K562 (cell line): ENCODE results near the gene CENPB. TPM values are rescaled to one million over a fixed set of nuclear protein-coding genes. Genes with fewer than 3 reads are reported as not detected.

Experiments
- ATAC-seq: fragments of 200-7000 bp; cut with Tn5 transposase; 3 replicates; pipeline ENCODE4 v1.9.1; 2020; ENCODE audit warnings: moderate library complexity
- BruUV-seq: library from RNA; stranded (reverse); fragments of 400-500 nt; replicated peaks from 2 replicates; lab custom pipeline; 2021; lab: Mats Ljungman, UMichigan
- CTCF ChIA-PET: fragments of 300-600 bp; formaldehyde crosslinking; extraction: SDS; loops from one replicate; lab custom pipeline; 2021; ENCODE audit warnings: low intra/inter-chr PET ratio; lab: Yijun Ruan, JAX
- POLR2A ChIA-PET: fragments of 300-600, 350-650 bp; sonication (Branson Sonifier 250); formaldehyde crosslinking; extraction: SDS; loops from one replicate; lab custom pipeline; 2021; ENCODE audit warnings: antibody characterized with exemption, inconsistent platforms; lab: Yijun Ruan, JAX
- DNase-seq, 4 experiments: peaks; one replicate each; pipeline versions ENCODE4 v3.0.0 to v3.0.0-alpha.2; 2011 to 2018; ENCODE audit warnings: low spot score in 3 of 4, mixed read lengths in 3 of 4; ENCODE audit errors: extremely low read depth in 1 of 4
- FAIRE-seq: peaks from 2 replicates; lab custom pipeline; 2011; peaks lifted over from hg19 to GRCh38; lab: Jason Lieb, UNC
- H2AFZ ChIP-seq: 2 replicates; pipeline ENCODE4 v1.6.0; 2011; ENCODE audit warnings: low read depth, low read length, control low read depth, inconsistent platforms
- H3K27ac ChIP-seq: fragments of 200-600 bp; 3 replicates; pipeline ENCODE4 v1.8.0; 2011; ENCODE audit warnings: low read depth, mild to moderate bottlenecking, control low read depth, inconsistent platforms, low read length, moderate library complexity, mixed read lengths; ENCODE audit errors: extremely low read depth
- H3K27me3 ChIP-seq, 2 experiments: fragments of 300-600 bp in 1 of 2; 2 replicates in 1 of 2; 3 replicates in 1 of 2; pipeline versions ENCODE4 v1.6.0 to v1.8.0; 2011; ENCODE audit warnings: inconsistent platforms in 2 of 2, low read length in 2 of 2, mild to moderate bottlenecking in 1 of 2, mixed read lengths in 1 of 2, moderate library complexity in 1 of 2; ENCODE audit not compliant: control insufficient read depth in 2 of 2, insufficient read depth in 2 of 2
- H3K36me3 ChIP-seq: fragments of 300-600 bp; 3 replicates; pipeline ENCODE4 v1.8.0; 2011; ENCODE audit warnings: mild to moderate bottlenecking, low read length, inconsistent platforms; ENCODE audit not compliant: control insufficient read depth, insufficient read depth
- H3K4me1 ChIP-seq, 2 experiments: fragments of 200-600 bp in 1 of 2; replicated peaks in 1 of 2; 2 replicates in 1 of 2; 3 replicates in 1 of 2; pipeline versions ENCODE4 v1.5.1 to v1.8.0; 2011; ENCODE audit warnings: inconsistent platforms in 2 of 2, low read length in 2 of 2, mild to moderate bottlenecking in 1 of 2, mixed read lengths in 1 of 2, moderate library complexity in 1 of 2; ENCODE audit not compliant: control insufficient read depth in 2 of 2, insufficient read depth in 2 of 2
- H3K4me2 ChIP-seq: 2 replicates; pipeline ENCODE4 v1.6.1; 2011; ENCODE audit warnings: low read length, control low read depth, inconsistent platforms, mixed read lengths; ENCODE audit not compliant: insufficient read depth
- H3K4me3 ChIP-seq: fragments of 200-600 bp; sonication (generic), shearing (Covaris generic); 2 replicates; pipeline ENCODE4 v1.5.1; 2016; ENCODE audit warnings: control low read depth, inconsistent platforms
- H3K79me2 ChIP-seq: fragments of 200-600 bp; 3 replicates; pipeline ENCODE4 v1.8.0; 2011; ENCODE audit warnings: low read length, inconsistent platforms; ENCODE audit not compliant: control insufficient read depth, insufficient read depth
- H3K9ac ChIP-seq, 2 experiments: 2 replicates each; pipeline versions ENCODE4 v1.6.0 to v1.6.1; 2011; ENCODE audit warnings: low read depth in 2 of 2, low read length in 2 of 2, control low read depth in 1 of 2, inconsistent platforms in 1 of 2, mild to moderate bottlenecking in 1 of 2, mixed read lengths in 1 of 2; ENCODE audit not compliant: insufficient read depth in 1 of 2
- H3K9me1 ChIP-seq: one replicate; pipeline ENCODE4 v1.6.0; 2011; ENCODE audit warnings: inconsistent platforms, mild to moderate bottlenecking, low read length, moderate library complexity; ENCODE audit not compliant: control insufficient read depth, insufficient read depth
- H3K9me3 ChIP-seq: replicated peaks from 2 replicates; pipeline ENCODE4 v1.5.1; 2011; ENCODE audit warnings: low read depth, low read length, inconsistent platforms; ENCODE audit not compliant: control insufficient read depth, insufficient read depth
- H4K20me1 ChIP-seq: replicated peaks from 2 replicates; pipeline ENCODE4 v1.6.1; 2011; ENCODE audit warnings: low read length, inconsistent platforms, mixed read lengths; ENCODE audit not compliant: control insufficient read depth, insufficient read depth
- ARHGAP35 ChIP-seq: fragments of 450-650 bp; IDR thresholded peaks from 2 replicates; pipeline ENCODE4 v1.6.1; 2018; ENCODE audit not compliant: partially characterized antibody
- ARNT ChIP-seq, 2 experiments: fragments of 450-650 bp; IDR thresholded peaks; 2 replicates each; pipeline ENCODE4 v1.6.1; 2016; ENCODE audit warnings: mild to moderate bottlenecking in 1 of 2
- C11orf30 ChIP-seq: fragments of 450-650 bp; IDR thresholded peaks from 2 replicates; pipeline ENCODE4 v1.6.1; 2016; ENCODE audit warnings: low read depth, mild to moderate bottlenecking
- CHCHD3 ChIP-seq: fragments of 250-450 bp; sonication (Bioruptor Pico); IDR thresholded peaks from 2 replicates; pipeline ENCODE4 v2.1.2; 2022; ENCODE audit warnings: mild to moderate bottlenecking
- FIP1L1 ChIP-seq: fragments of 200-400 bp; formaldehyde crosslinking; IDR thresholded peaks from 2 replicates; pipeline ENCODE4 v1.6.1; 2018; ENCODE audit warnings: mild to moderate bottlenecking, low read depth, low read length; ENCODE audit not compliant: poor library complexity, severe bottlenecking
- FOXA1 ChIP-seq: fragments of 450-650 bp; IDR thresholded peaks from 2 replicates; pipeline ENCODE4 v1.6.1; 2016; ENCODE audit warnings: mild to moderate bottlenecking, borderline replicate concordance
- FOXJ2 ChIP-seq: fragments of 200-800 bp; sonication (Bioruptor generic); IDR thresholded peaks from 2 replicates; pipeline ENCODE4 v1.6.1; 2016; ENCODE audit warnings: missing genetic modification characterization, missing compliant biosample characterization
- MECOM ChIP-seq: fragments of 250-450 bp; sonication (Bioruptor Pico); IDR thresholded peaks from 2 replicates; pipeline ENCODE4 v1.8.0; 2022; ENCODE audit warnings: inconsistent platforms
- OTX1 ChIP-seq: fragments of 450-650 bp; formaldehyde crosslinking; IDR thresholded peaks from 2 replicates; pipeline ENCODE4 v1.4.0; 2022; ENCODE audit warnings: mild to moderate bottlenecking
- PHF8 ChIP-seq: fragments of 200-600 bp; sonication (generic); IDR thresholded peaks from 2 replicates; pipeline ENCODE4 v1.6.1; 2012; ENCODE audit warnings: mixed run types, mild to moderate bottlenecking, inconsistent platforms, low read length, moderate library complexity, borderline replicate concordance
- RCOR1 ChIP-seq, 2 experiments: IDR thresholded peaks; 2 replicates each; pipeline ENCODE4 v1.6.1; 2012; ENCODE audit warnings: low read depth in 2 of 2, low read length in 2 of 2, borderline replicate concordance in 1 of 2, improper control_type of control experiment in 1 of 2
- TAL1 ChIP-seq: fragments of 450-650 bp; IDR thresholded peaks from 2 replicates; pipeline ENCODE4 v1.6.1; 2016; ENCODE audit warnings: mild to moderate bottlenecking
- ZKSCAN1 ChIP-seq: fragments of 150-350 bp; IDR thresholded peaks from 2 replicates; pipeline ENCODE4 v1.6.1; 2016; ENCODE audit warnings: low read depth, low read length
- WGBS: fragments of 100-300 bp; shearing (Covaris generic); methylation state at CpG from one replicate; pipeline ENCODE4 v1.1.6; 2016; ENCODE audit warnings: low coverage, mixed read lengths; ENCODE audit not compliant: insufficient coverage; ENCODE audit errors: missing lambda C conversion rate; 5-methylcytosine and 5-hydroxymethylcytosine counted together
- in situ Hi-C: fragments of 300-500 bp; cut with MboI; formaldehyde crosslinking; loops from 4 replicates; pipeline ENCODE4 v1.15.0; 2018; ENCODE audit warnings: inconsistent platforms, mixed read lengths
- intact Hi-C: fragments of 100-400 bp; cut with micrococcal nuclease; formaldehyde crosslinking; loops from 2 replicates; pipeline ENCODE4 v1.14.2; 2022
- polyA plus RNA-seq, 8 experiments: library from polyadenylated mRNA; depleted of rRNA in 4 of 8; stranded (reverse) in 5 of 8; unstranded in 3 of 8; fragments of >200 nt; fragmentation: Nextera tagmentation in 2 of 8; fragmentation: Illumina TruSeq in 1 of 8; extraction: Ambion mirVana in 2 of 8; extraction: Trizol in 1 of 8; gene quantifications; 2 replicates each; pipeline versions ENCODE4 v1.2.1 to v1.2.3, GENCODE V29; 2011 to 2014; ENCODE audit warnings: inconsistent platforms in 1 of 8, missing spikeins in 1 of 8
- total RNA-seq, 7 experiments: library from RNA; depleted of rRNA in 6 of 7; stranded (reverse); fragments of >200 nt in 6 of 7; fragmentation: Illumina TruSeq in 2 of 7; extraction: Trizol in 2 of 7; gene quantifications; 2 replicates each; pipeline versions ENCODE4 v1.2.1 to v1.2.3, GENCODE V29; 2011 to 2021; ENCODE audit warnings: low replicate concordance in 1 of 7
- TF ChIP-seq, protein P1 (sequence below): fragments of 250-450 bp; sonication (Bioruptor Pico); IDR thresholded peaks from 2 replicates; pipeline ENCODE4 v1.5.0; 2020; ENCODE audit warnings: mild to moderate bottlenecking, borderline replicate concordance
- TF ChIP-seq, protein P2 (sequence below), 2 experiments: IDR thresholded peaks; 2 replicates each; pipeline ENCODE4 v1.6.1; 2011; ENCODE audit warnings: borderline replicate concordance in 1 of 2, control low read depth in 1 of 2, low read depth in 1 of 2, low read length in 1 of 2, mild to moderate bottlenecking in 1 of 2, mixed read lengths in 1 of 2, moderate library complexity in 1 of 2; ENCODE audit not compliant: insufficient read depth in 1 of 2, insufficient read length in 1 of 2, poor library complexity in 1 of 2, severe bottlenecking in 1 of 2; ENCODE audit errors: extremely low read depth in 1 of 2

The CENPB gene
- total and polyA plus RNA-seq, 9 of the 15 experiments (the other 6 are each of a cell fraction or from before 2014, with no cell fraction given) = 0.17 to 70.8 (median 24.9) TPM

DNA sequence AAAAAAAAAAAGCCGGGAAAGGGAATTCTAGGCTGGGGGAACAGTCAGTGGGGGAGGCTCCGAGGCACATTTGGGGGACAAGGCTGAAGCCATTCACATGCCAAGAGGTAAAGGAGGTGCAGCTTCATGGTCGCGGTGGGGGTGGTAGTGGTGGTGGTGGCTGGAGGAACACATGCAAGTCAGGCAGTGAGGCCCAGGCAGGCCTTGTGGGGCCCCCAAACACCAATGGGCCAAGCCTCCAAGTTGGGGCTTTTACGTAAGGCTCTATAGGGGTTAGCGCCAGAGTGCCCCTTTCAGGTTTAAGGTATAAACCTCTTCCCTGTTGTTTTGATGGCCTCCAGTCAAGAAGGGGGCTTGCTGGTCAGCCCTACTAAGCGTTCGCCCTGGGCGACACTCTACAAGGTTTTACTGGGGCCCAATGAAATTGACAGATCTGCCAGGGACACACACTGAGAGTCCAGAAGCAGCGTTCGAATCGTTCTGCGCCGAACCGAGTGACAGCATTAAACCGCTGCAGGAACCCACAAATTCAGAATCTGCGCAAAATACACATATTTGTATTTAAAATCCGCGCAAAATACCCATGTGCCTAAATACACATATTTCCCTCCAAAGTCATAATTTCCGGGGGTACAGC lies 33.0 kb upstream of the CENPB start (continued):
- TF ChIP-seq, protein P1, sequence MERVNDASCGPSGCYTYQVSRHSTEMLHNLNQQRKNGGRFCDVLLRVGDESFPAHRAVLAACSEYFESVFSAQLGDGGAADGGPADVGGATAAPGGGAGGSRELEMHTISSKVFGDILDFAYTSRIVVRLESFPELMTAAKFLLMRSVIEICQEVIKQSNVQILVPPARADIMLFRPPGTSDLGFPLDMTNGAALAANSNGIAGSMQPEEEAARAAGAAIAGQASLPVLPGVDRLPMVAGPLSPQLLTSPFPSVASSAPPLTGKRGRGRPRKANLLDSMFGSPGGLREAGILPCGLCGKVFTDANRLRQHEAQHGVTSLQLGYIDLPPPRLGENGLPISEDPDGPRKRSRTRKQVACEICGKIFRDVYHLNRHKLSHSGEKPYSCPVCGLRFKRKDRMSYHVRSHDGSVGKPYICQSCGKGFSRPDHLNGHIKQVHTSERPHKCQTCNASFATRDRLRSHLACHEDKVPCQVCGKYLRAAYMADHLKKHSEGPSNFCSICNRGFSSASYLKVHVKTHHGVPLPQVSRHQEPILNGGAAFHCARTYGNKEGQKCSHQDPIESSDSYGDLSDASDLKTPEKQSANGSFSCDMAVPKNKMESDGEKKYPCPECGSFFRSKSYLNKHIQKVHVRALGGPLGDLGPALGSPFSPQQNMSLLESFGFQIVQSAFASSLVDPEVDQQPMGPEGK (CRISPR knock-in tag) = no peak
- TF ChIP-seq TAL1 (no peak), FOXJ2 (tag) (0 out of 2 replicates have a peak, but pooled peaks have one; percentile 30), FOXA1 (no peak), ARNT (IDR thresholded peaks at IDR 0.05) (no peak)

DNA sequence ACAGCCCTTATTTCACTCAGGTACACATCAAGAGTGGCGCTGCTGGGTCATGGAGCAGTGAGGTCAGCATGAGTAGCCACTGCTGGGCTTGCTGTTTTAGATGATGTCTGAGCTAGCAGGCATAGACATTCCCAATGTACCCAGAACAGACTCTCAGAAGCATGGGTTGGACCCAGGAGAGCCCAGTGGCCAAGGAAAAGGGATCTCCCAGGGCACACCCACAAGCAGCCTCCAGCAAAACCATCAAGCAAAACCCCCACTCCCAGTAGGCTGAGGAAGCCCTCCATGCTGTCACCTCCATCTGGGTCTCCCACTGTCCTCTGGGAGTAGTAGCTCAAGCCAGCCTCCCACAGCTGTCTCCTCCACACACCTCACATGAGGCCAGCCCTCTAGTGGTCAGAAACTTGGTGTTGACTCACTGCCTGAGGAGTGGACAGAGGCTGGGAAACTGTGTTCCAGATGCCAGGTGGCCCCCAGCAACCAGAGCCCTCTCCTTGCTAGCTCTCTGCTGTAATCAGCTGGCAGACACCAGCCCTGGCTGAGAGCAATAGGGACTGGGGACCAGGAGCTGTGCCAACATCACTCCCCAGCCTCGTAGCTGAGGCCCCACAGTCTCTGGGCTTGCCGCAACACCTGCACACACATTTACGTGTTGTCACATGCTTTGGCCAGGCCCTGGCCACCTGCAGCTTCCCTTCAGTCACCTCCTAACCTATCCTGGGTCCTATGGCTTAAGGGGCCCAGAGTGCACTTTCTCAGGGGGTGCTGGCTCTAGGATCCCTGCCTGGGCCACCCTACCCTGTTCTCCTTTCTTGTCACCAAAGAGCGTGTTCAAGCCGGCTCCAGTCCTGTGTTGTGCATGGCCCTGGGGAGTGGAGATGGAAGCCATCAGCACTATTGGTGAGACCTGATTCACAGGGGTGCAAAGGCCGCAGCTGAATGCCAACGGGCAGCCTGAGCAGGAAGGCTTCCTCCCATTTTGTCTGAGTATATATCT lies 31.9 kb upstream of the CENPB start:
- Histone ChIP-seq H3K4me1 (peaks cover 18 to 24% of the 10 kb centered on the region in 2 experiments), H3K9me1 (no peaks in the 10 kb centered on the region), H3K4me2 (no peak overlapping the region), H3K4me3 (no peak overlapping the region), H3K27ac (peak overlapping the region; percentile 23; the same call in 1 of the 3 replicates), H2AFZ (peak overlapping the region; percentile 90), H3K9ac (peak overlapping the region; percentile 12 to 75; a peak in 3 of 4 replicates), H3K27me3 (no peaks in the 10 kb centered on the region), H3K36me3 (peaks cover 12% of the 10 kb centered on the region; the same call in 2 of the 3 replicates), H3K79me2 (peaks cover 13% of the 10 kb centered on the region; the same call in 1 of the 3 replicates), H4K20me1 (no peaks in the 10 kb centered on the region), H3K9me3 (no peaks in the 10 kb centered on the region)
- ChIA-PET POLR2A (interaction anchor here (0.6 to 1.3 kb wide), 4 partner anchors 14 to 51 kb away, joined by 3 to 5 read pairs (median 4); partner anchors contain the start of genes ADISSP, CENPB and SPEF1), CTCF (interaction anchor here (0.9 kb wide), 1 partner anchor 32 kb away, joined by 7 read pairs; the partner anchor contains the start of gene CENPB)
- WGBS = 83% methylated on average over 8 of the region's 8 CpGs
- intact Hi-C loops = no loop called here
- ATAC-seq (peak; percentile 86), DNase-seq (peak; percentile 51 to 88 (median 61)), FAIRE-seq (peak; percentile 87)
- BruUV-seq = no TSS peak
- in situ Hi-C loops = no loop called here
- TF ChIP-seq ARHGAP35 (no peak), CHCHD3 (no peak), RCOR1 (IDR thresholded peaks at IDR 0.05; ENCODE audit: borderline replicate concordance in 1 of 2, low read depth in 2 of 2, low read length in 2 of 2) (0 out of 4 replicates have a peak, but pooled peaks of 1 of the 2 experiments have one; percentile 40), PHF8 (no peak), MECOM (CRISPR knock-in tag) (no peak), FIP1L1 (no peak), ZKSCAN1 (peak; percentile 54; the same call in 1 of the 2 replicates), C11orf30 (no peak), OTX1 (CRISPR knock-in tag) (no peak)
- TF ChIP-seq, protein P2, sequence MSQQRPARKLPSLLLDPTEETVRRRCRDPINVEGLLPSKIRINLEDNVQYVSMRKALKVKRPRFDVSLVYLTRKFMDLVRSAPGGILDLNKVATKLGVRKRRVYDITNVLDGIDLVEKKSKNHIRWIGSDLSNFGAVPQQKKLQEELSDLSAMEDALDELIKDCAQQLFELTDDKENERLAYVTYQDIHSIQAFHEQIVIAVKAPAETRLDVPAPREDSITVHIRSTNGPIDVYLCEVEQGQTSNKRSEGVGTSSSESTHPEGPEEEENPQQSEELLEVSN (IDR thresholded peaks at IDR 0.05; ENCODE audit: borderline replicate concordance in 1 of 2, extremely low read depth in 1 of 2, insufficient read depth in 1 of 2, insufficient read length in 1 of 2, low read depth in 1 of 2, low read length in 1 of 2, poor library complexity in 1 of 2, severe bottlenecking in 1 of 2) = peak in 1 of 2 experiments; percentile 14
